HCT116 (cell line): ENCODE results near the gene UBTF. TPM values are rescaled to one million over a fixed set of nuclear protein-coding genes. Genes with fewer than 3 reads are reported as not detected.

Experiments used
- ATAC-seq: fragments of 200-7000 bp; cut with Tn5 transposase; 2 replicates; pipeline ENCODE4 v1.9.1; 2020; ENCODE audit warnings: mild to moderate bottlenecking, moderate library complexity
- BruUV-seq: library from RNA; stranded (reverse); fragments of 400-500 nt; replicated peaks from 2 replicates; lab custom pipeline; 2021; lab: Mats Ljungman, UMichigan
- CTCF ChIA-PET: fragments of 300-600 bp; sonication (Branson Sonifier 250); formaldehyde crosslinking; loops from one replicate; lab custom pipeline; 2021; ENCODE audit warnings: antibody characterized with exemption; lab: Charles Lee
- POLR2A ChIA-PET: fragments of 300-600, 350-600 bp; sonication (Branson Sonifier 250); formaldehyde crosslinking; loops from one replicate; lab custom pipeline; 2021; ENCODE audit warnings: antibody characterized with exemption; lab: Charles Lee
- RAD21 ChIA-PET, 2 experiments: fragments of 300-600 bp; sonication (Branson Sonifier 250); formaldehyde crosslinking; loops; one replicate each; lab custom pipeline; 2023; ENCODE audit warnings: low total read pairs in 2 of 2; ENCODE audit not compliant: uncharacterized antibody in 2 of 2, unreplicated experiment in 2 of 2, low non-redundant PET in 1 of 2; lab: Charles Lee
- DNase-seq: peaks from one replicate; pipeline ENCODE4 v3.0.0-alpha.2; 2010; ENCODE audit warnings: low read depth, low spot score
- H2AFZ ChIP-seq: fragments of 200-600 bp; shearing (Covaris generic), sonication (generic); 2 replicates; pipeline ENCODE4 v1.6.1; 2017; ENCODE audit warnings: low read depth, mixed run types, mixed read lengths, antibody characterized with exemption, low read length; ENCODE audit not compliant: poor library complexity, severe bottlenecking
- H3K27ac ChIP-seq: 2 replicates; pipeline ENCODE4 v1.5.1; 2012; ENCODE audit warnings: low read depth, low read length
- H3K27me3 ChIP-seq: fragments of 200-600 bp; sonication (generic); 2 replicates; pipeline ENCODE4 v1.6.1; 2016; ENCODE audit warnings: mixed run types, low read length, mixed read lengths; ENCODE audit not compliant: insufficient read depth
- H3K36me3 ChIP-seq, 2 experiments: fragments of 200-500 bp in 1 of 2; fragments of 200-600 bp in 1 of 2; sonication (Bioruptor generic) in 1 of 2; sonication (generic) in 1 of 2; 2 replicates each; pipeline versions ENCODE4 v1.5.1 to v1.6.1; 2014 to 2016; ENCODE audit warnings: low read length in 2 of 2, inconsistent platforms in 1 of 2, mixed read lengths in 1 of 2, mixed run types in 1 of 2; ENCODE audit not compliant: insufficient read depth in 2 of 2, control insufficient read depth in 1 of 2
- H3K4me1 ChIP-seq, 2 experiments: fragments of 200-600 bp in 1 of 2; sonication (generic) in 1 of 2; 2 replicates each; pipeline versions ENCODE4 v1.5.1 to v1.6.1; 2012 to 2017; ENCODE audit warnings: low read length in 2 of 2, inconsistent platforms in 1 of 2, mild to moderate bottlenecking in 1 of 2, mixed read lengths in 1 of 2, mixed run types in 1 of 2, moderate library complexity in 1 of 2; ENCODE audit not compliant: insufficient read depth in 2 of 2, control insufficient read depth in 1 of 2
- H3K4me2 ChIP-seq: fragments of 200-600 bp; sonication (generic); 2 replicates; pipeline ENCODE4 v1.6.1; 2017; ENCODE audit warnings: mixed run types, low read length, mixed read lengths
- H3K4me3 ChIP-seq, 2 experiments: fragments of 200-600 bp in 1 of 2; sonication (generic) in 1 of 2; replicated peaks in 1 of 2; 2 replicates each; pipeline ENCODE4 v1.5.1; 2011 to 2016; ENCODE audit warnings: low read length in 2 of 2, control low read depth in 1 of 2, low read depth in 1 of 2, mild to moderate bottlenecking in 1 of 2, mixed read lengths in 1 of 2, mixed run types in 1 of 2
- H3K79me2 ChIP-seq: fragments of 200-600 bp; sonication (generic); 2 replicates; pipeline ENCODE4 v1.6.1; 2017; ENCODE audit warnings: mild to moderate bottlenecking, mixed run types, low read length, moderate library complexity, mixed read lengths; ENCODE audit not compliant: insufficient read depth
- H3K9ac ChIP-seq: fragments of 200-600 bp; sonication (generic); 2 replicates; pipeline ENCODE4 v1.6.1; 2016; ENCODE audit warnings: low read length, mixed read lengths
- H3K9me2 ChIP-seq: fragments of 200-600 bp; sonication (generic), shearing (Covaris generic); 2 replicates; pipeline ENCODE4 v1.6.1; 2017; ENCODE audit warnings: mixed run types, mild to moderate bottlenecking, moderate library complexity; ENCODE audit not compliant: insufficient read depth
- H3K9me3 ChIP-seq, 2 experiments: fragments of 200-500 bp in 1 of 2; fragments of 200-600 bp in 1 of 2; sonication (Bioruptor generic) in 1 of 2; sonication (generic) in 1 of 2; 2 replicates each; pipeline ENCODE4 v1.6.1; 2014 to 2017; ENCODE audit warnings: low read length in 2 of 2, mixed read lengths in 2 of 2, inconsistent platforms in 1 of 2, low read depth in 1 of 2, mild to moderate bottlenecking in 1 of 2, mixed run types in 1 of 2, moderate library complexity in 1 of 2; ENCODE audit not compliant: control insufficient read depth in 1 of 2, insufficient read depth in 1 of 2
- H4K20me1 ChIP-seq: fragments of 200-600 bp; sonication (generic), shearing (Covaris generic); 2 replicates; pipeline ENCODE4 v1.6.1; 2017; ENCODE audit warnings: mixed run types, mild to moderate bottlenecking, moderate library complexity; ENCODE audit not compliant: insufficient read depth
- intact Hi-C: fragments of 100-400 bp; cut with micrococcal nuclease; formaldehyde crosslinking; loops from 2 replicates; pipeline ENCODE4 v1.10.0; 2022
- total RNA-seq: library from RNA; stranded (reverse); gene quantifications from one replicate; pipeline ENCODE4 v1.2.1, GENCODE V29; 2021; ENCODE audit not compliant: unreplicated experiment
- TF ChIP-seq, protein P1 (sequence below): IDR thresholded peaks from 2 replicates; pipeline ENCODE4 v1.6.1; 2012; ENCODE audit warnings: low read depth
- TF ChIP-seq, protein P2 (sequence below): IDR thresholded peaks from 2 replicates; pipeline ENCODE4 v1.6.1; 2011; ENCODE audit warnings: mild to moderate bottlenecking, low read length, moderate library complexity; ENCODE audit not compliant: insufficient replicate concordance; ENCODE audit errors: extremely low read depth

The UBTF gene
- total RNA-seq, 1 experiment from 2014 or later, result 84.3 TPM

GRCh38 chr17:44164476-44164875 lies 55.0 kb downstream of the UBTF start:
- Histone ChIP-seq H3K9me2 (no peaks in the 10 kb centered on the region), H3K4me2 (no peak overlapping the region), H3K27ac (no peak overlapping the region), H3K4me1 (peaks cover 0 to 8% of the 10 kb centered on the region in 2 experiments; a peak in 2 of 4 replicates)
- CTCF ChIA-PET, result no interaction called here
- ATAC-seq, result no peak
- TF ChIP-seq, protein P1, sequence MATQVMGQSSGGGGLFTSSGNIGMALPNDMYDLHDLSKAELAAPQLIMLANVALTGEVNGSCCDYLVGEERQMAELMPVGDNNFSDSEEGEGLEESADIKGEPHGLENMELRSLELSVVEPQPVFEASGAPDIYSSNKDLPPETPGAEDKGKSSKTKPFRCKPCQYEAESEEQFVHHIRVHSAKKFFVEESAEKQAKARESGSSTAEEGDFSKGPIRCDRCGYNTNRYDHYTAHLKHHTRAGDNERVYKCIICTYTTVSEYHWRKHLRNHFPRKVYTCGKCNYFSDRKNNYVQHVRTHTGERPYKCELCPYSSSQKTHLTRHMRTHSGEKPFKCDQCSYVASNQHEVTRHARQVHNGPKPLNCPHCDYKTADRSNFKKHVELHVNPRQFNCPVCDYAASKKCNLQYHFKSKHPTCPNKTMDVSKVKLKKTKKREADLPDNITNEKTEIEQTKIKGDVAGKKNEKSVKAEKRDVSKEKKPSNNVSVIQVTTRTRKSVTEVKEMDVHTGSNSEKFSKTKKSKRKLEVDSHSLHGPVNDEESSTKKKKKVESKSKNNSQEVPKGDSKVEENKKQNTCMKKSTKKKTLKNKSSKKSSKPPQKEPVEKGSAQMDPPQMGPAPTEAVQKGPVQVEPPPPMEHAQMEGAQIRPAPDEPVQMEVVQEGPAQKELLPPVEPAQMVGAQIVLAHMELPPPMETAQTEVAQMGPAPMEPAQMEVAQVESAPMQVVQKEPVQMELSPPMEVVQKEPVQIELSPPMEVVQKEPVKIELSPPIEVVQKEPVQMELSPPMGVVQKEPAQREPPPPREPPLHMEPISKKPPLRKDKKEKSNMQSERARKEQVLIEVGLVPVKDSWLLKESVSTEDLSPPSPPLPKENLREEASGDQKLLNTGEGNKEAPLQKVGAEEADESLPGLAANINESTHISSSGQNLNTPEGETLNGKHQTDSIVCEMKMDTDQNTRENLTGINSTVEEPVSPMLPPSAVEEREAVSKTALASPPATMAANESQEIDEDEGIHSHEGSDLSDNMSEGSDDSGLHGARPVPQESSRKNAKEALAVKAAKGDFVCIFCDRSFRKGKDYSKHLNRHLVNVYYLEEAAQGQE, result no peak
- TF ChIP-seq, protein P2, sequence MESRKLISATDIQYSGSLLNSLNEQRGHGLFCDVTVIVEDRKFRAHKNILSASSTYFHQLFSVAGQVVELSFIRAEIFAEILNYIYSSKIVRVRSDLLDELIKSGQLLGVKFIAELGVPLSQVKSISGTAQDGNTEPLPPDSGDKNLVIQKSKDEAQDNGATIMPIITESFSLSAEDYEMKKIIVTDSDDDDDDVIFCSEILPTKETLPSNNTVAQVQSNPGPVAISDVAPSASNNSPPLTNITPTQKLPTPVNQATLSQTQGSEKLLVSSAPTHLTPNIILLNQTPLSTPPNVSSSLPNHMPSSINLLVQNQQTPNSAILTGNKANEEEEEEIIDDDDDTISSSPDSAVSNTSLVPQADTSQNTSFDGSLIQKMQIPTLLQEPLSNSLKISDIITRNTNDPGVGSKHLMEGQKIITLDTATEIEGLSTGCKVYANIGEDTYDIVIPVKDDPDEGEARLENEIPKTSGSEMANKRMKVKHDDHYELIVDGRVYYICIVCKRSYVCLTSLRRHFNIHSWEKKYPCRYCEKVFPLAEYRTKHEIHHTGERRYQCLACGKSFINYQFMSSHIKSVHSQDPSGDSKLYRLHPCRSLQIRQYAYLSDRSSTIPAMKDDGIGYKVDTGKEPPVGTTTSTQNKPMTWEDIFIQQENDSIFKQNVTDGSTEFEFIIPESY, result no peak
- TF ChIP-seq, all 23 proteins: peak for 0
- H3K9ac ChIP-seq, result no peak overlapping the region
- H3K4me3 ChIP-seq, result no peak overlapping the region
- no peaks in the 10 kb centered on the region for H3K9me3 ChIP-seq
- H3K79me2 ChIP-seq, result no peaks in the 10 kb centered on the region
- ChIA-PET RAD21 (no interaction called here), POLR2A (no interaction called here)
- H2AFZ ChIP-seq, result no peak overlapping the region
- no peaks in the 10 kb centered on the region for H3K27me3 ChIP-seq
- no peaks in the 10 kb centered on the region for H4K20me1 ChIP-seq
- intact Hi-C loops, result no loop called here
- DNase-seq, result no peak
- BruUV-seq, result no TSS peak
- H3K36me3 ChIP-seq, result peaks cover 3 to 4% of the 10 kb centered on the region in 2 experiments; a peak in 2 of 4 replicates
